ENCODE data around the gene UBAP1.

- TF ChIP-seq YY1 (IDR thresholded peaks at IDR 0.05; ENCODE audit: borderline replicate concordance in 1 of 3, control insufficient read depth in 1 of 3, extremely low read depth in 1 of 3, insufficient read depth in 3 of 3, insufficient read length in 1 of 3, insufficient replicate concordance in 2 of 3, low read depth in 1 of 3, low read length in 2 of 3) (no peak), SMARCE1 (IDR thresholded peaks at IDR 0.05) (no peak), WHSC1 (IDR thresholded peaks at IDR 0.05; ENCODE audit: low read length) (no peak), PRMT5 (CRISPR knock-in tag; IDR thresholded peaks at IDR 0.05) (no peak), PHF21A (IDR thresholded peaks at IDR 0.05; ENCODE audit: borderline replicate concordance, low read depth) (no peak), ZNF75A (CRISPR knock-in tag; IDR thresholded peaks at IDR 0.05) (no peak), GATAD2A (IDR thresholded peaks at IDR 0.05) (no peak; the same call in 1 of the 2 replicates), RFX5 (IDR thresholded peaks at IDR 0.05; ENCODE audit: low read depth, low read length) (no peak), ZFP30 (CRISPR knock-in tag; IDR thresholded peaks at IDR 0.05; ENCODE audit: borderline replicate concordance) (no peak), POLR2A (conservative IDR thresholded peaks at IDR 0.05) (no peak), FOS (IDR thresholded peaks at IDR 0.05; ENCODE audit: extremely low read depth, insufficient read length) (no peak)
- TF ChIP-seq, protein P1, sequence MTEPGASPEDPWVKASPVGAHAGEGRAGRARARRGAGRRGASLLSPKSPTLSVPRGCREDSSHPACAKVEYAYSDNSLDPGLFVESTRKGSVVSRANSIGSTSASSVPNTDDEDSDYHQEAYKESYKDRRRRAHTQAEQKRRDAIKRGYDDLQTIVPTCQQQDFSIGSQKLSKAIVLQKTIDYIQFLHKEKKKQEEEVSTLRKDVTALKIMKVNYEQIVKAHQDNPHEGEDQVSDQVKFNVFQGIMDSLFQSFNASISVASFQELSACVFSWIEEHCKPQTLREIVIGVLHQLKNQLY (CRISPR knock-in tag; conservative IDR thresholded peaks at IDR 0.05): no peak
- TF ChIP-seq, protein P2, sequence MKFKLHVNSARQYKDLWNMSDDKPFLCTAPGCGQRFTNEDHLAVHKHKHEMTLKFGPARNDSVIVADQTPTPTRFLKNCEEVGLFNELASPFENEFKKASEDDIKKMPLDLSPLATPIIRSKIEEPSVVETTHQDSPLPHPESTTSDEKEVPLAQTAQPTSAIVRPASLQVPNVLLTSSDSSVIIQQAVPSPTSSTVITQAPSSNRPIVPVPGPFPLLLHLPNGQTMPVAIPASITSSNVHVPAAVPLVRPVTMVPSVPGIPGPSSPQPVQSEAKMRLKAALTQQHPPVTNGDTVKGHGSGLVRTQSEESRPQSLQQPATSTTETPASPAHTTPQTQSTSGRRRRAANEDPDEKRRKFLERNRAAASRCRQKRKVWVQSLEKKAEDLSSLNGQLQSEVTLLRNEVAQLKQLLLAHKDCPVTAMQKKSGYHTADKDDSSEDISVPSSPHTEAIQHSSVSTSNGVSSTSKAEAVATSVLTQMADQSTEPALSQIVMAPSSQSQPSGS (CRISPR knock-in tag; IDR thresholded peaks at IDR 0.05): no peak
These were observed 632 bp downstream of the UBAP1 start for GRCh38 chr9:34179213-34180136.
